A204.1 (cell line): ENCODE measurements around the gene FURIN.
"Not testable (repeated sequence)": the region's sequence is repeated elsewhere in the genome, so short reads cannot be mapped to it uniquely, and the experiment has no call there.

ENCODE experiments used
- FAIRE-seq: peaks from 2 replicates; lab custom pipeline; 2012; peaks lifted over from hg19 to GRCh38; lab: Jason Lieb, UNC

Gene FURIN

GRCh38 chr15:90868261-90868689, at the start of gene FURIN:
TSS of gene FURIN (plus strand) at chr15:90868588. CDS start at chr15:90875741, 7,153 bp downstream.
- no peak for FAIRE-seq

- no peak for FAIRE-seq
Observed at GRCh38 chr15:90819390-90819789, 49.0 kb upstream of the FURIN start.

DNA sequence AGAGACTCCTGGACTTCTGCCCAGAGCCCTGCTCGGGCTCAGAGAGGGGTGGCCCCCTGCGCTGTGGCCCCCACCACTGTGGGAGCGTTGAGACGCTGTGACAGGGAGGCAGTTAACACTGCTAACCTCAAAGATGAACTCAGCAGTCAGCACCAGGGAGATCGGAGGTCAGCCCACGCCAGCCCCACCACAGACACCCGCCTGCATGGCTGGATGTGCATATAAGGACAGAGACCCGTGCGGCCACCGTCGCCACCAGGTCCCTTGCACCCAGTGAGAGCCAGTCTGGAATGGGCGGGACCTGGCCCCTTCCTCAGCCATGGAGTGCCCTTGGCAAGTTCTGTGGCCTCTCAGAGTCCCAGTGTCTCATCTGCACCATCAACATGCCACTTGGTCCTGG, 48.5 kb upstream of the FURIN start:
- no peak for FAIRE-seq

DNA sequence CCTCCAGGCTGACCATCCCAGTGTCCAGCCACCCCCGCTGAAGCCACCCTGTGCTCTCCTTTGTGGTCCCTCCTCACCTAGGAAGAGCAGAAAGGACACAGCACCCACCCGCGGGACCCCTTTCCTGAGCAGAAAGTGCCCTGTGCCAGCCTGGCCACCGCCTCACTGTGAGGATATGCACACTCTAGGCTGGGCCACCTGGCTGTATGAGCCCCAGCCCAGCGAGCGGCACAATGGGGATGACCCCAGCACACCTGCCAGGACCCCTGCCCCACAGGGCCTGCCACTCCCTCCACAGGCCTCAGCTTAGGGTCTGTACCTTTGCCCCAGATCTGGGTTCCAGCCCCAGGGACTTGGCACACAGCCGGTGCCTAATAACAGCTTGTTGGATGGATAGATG, 47.9 kb upstream of the FURIN start:
- FAIRE-seq: no peak

GRCh38 chr15:90822204-90822955, 46.0 kb upstream of the FURIN start:
- FAIRE-seq: no peak

- no peak for FAIRE-seq
Observed at GRCh38 chr15:90823455-90823974, 44.9 kb upstream of the FURIN start.

DNA sequence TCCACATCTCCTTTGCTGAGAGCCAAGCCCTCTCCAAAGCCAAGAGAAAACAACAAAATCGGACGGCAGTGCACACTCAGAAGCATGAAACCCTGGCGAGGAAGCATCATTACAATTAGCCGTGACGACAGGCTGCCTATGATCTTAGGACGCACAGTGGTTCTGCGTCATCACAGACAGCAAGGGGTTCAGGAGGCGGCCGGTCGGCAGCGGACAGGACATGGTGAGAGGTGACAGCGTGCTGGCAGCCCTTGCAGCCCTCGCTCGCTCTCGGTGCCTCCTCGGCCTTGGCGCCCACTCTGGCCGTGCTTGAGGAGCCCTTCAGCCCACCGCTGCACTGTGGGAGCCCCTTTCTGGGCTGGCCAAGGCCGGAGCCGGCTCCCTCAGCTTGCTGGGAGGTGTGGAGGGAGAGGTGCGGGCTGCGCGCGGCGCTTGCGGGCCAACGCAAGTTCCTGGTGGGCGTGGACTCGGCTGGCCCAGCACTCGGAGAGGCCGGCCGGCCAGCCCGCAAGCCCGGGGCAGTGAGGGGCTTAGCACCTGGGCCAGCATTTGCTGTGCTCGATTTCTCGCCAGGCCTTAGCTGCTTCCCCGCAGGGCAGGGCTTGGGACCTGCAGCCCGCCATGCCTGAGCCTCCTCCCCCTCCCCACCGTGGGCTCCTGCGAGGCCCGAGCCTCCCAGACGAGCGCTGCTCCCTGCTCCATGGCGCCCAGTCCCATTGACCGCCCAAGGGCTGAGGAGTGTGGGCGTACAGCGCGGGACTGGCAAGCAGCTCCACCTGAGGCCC, 43.1 kb upstream of the FURIN start:
- not testable (repeated sequence) for FAIRE-seq

DNA sequence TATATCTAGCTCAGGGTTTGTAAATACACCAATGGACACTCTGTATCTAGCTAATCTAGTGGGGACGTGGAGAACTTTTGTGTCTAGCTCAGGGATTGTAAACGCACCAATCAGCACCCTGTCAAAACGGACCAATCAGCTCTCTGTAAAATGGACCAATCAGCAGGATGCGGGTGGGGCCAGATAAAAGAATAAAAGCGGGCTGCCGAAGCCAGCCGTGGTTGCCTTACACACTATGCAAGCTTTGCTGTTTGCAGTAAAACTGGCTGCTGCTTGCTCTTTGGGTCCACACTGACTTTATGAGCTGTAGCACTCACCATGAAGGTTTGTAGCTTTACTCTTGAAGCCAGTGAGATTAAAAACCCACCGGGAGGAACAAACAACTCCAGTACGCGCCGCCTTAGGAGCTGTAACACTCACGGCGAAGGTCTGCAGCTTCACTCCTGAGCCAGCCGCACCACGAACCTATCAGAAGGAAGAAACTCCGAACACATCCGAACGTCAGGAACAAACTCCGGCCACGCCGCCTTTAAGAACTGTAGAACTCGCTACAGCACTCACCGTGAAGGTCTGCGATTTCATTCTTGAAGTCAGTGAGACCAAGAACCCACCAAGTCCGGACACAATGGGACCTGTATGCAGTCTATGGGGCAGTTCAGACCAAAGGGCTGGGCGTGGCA, 42.0 kb upstream of the FURIN start:
- FAIRE-seq: not testable (repeated sequence)

DNA sequence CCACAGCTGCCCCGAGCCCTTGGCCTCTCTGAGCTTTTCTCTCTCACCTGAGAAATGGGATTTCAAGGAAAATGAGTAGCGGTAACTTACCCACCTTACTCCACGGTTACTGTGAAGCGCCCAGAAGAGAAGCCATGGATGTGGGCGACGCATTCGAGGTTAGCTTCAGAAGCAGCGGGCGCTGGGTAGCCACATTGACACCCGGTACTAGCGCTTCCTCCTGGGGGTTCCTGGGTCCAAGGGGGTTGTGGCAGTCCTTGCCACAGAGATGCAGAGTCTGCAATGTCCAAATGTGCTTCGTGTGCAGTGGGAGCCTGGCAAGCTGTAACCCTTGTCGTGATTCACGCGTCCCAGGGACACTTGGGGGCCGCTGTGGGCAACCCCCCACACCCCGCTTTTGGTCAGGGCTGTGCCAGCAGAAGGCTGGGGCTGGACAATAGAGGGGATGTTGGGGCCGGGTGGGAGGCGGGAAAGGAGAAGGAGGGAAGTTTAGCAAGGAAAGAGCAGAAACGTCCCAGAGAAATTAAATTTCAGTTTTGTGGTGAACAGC, 41.4 kb upstream of the FURIN start:
- FAIRE-seq: no peak

- no peak for FAIRE-seq
Observed at GRCh38 chr15:90828111-90828510, 40.3 kb upstream of the FURIN start.

DNA sequence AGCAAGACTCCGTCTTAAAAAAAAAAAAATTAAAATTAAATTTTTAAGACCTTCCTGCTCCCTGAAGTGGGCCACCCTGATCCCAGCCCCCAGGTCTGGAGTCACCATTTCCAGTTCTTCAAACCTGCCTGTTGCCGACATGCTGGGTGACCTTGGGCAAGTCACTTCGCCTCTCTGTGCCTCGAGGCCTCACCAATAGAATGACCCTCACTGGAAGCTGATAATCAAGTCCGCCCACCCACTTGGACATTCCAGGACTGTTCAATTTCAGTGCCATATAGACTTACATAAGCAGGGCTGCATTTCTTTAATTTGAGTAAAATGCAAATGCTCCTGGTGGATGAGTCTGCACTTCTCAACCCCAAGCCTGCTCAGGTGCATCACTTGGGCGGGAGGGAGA, 39.3 kb upstream of the FURIN start:
- FAIRE-seq: no peak

- FAIRE-seq: no peak
Observed at GRCh38 chr15:90829942-90830440, 38.4 kb upstream of the FURIN start.

GRCh38 chr15:90834626-90835025, 33.8 kb upstream of the FURIN start:
- no peak for FAIRE-seq

DNA sequence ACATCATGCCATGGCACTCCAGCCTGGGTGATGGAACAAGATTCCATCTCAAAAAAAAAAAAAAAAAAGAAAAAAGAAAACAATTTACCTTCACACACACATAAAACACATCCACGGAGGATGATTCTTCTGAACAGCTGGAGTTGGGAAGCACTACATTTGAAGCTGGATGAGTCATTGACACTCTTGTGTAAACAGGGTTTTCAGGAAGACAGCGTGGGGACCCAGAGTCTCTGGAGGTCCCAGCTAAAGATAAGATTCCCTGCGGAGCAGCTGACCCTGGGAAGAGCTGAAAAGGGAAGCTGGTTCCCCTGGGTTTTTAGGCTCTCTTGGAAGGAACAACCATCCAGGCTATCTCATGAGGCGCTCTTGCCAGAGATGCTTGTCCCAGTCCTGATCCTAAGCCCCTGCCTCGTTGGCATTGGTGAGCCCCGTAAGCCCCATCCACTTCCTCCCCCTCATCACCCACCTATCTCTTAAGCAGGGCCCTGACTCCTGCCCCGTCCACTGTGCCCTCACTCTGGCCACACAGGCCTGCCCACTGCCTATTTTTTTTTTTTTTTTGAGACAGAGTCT, 32.0 kb upstream of the FURIN start:
- no peak for FAIRE-seq

- no peak for FAIRE-seq
Observed at GRCh38 chr15:90837094-90837493, 31.3 kb upstream of the FURIN start.

DNA sequence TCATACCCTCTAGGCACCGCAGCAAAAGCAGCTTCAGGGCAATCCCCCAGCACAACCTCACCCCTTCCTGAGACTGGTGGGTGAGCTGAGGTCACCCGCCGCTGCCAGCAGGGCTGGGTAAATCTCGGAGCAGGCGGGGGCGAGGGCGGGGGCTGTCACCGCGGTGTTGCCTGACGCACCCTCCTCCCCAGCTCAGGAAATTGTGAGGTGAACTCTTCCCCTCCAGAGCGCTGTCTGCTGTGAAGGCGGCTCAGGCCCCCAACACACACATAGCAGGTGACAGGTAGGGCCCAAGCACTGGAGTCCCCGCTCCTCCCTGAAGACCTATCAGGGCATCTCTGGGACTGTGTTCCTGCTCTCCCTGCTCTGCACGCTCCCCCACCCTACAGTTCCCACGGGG, 30.2 kb upstream of the FURIN start:
- FAIRE-seq: no peak

GRCh38 chr15:90838544-90838943, 29.8 kb upstream of the FURIN start:
- FAIRE-seq: no peak

- FAIRE-seq: no peak
Observed at GRCh38 chr15:90839187-90840071, 29.0 kb upstream of the FURIN start.

DNA sequence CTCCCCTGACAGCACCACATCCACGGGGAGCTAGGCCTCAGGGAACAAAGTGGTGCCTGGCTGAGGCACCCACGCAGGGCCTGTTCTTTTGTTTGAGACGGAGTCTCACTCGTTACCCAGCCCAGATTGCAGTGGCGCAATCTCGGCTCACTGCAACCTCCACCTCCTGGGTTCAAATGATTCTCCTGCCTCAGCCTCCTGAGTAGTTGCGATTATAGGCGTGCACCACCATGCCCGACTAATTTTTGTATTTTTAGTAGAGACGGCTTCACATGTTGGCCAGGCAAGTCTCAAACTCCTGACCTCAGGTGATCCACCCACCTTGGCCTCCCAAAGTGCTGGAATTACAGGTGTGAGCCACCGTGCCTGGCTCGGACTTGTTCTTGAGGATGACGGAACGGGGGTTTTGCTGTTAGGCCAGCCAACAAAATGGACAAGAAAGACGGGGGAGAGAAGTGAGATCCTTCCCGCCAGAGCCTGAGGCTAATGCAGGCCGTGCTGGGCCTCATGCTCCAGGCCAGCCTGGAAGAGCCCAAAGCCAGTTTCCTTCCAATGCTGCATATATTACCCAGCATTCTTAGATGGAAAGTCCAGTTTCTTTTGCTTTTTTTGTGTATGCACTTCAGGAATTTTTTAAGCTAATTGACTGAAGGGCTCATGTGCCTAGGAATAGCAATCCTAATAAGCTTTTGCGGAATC, 28.1 kb upstream of the FURIN start:
- no peak for FAIRE-seq

DNA sequence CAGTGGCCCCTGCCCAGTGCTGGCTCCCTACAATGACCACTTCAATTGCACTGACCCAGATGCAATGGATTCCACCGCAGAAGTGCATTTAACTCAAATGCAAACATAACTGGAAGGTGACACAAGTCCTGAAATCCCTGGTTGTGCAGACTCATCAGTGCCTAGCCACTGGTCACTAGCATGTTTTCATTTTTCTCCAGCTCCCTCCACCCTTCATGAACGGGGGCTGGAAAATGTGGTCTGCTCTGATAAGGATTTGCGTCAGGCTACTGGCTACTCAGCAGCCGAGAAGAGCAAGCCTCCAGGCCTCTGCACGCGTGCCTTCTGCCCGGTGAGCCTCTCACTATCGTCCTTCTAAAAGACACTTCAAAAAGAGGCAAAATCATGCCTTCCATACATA, 27.4 kb upstream of the FURIN start:
- no peak for FAIRE-seq
